HG03575 (cell line): ENCODE data around the gene LRMDA.

Experiments used
- ATAC-seq: cut with Tn5 transposase; IDR thresholded peaks from one replicate; pipeline ENCODE4 v1.9.1; 2021; ENCODE audit not compliant: unreplicated experiment, insufficient number of reproducible peaks, low FRiP score; ENCODE audit errors: extremely low read depth

The LRMDA gene

GRCh38 chr10:76317078-76317477 lies 885.7 kb downstream of the LRMDA start:
- ATAC-seq: no peak

GRCh38 chr10:76318211-76318610 lies 886.8 kb downstream of the LRMDA start:
- no peak for ATAC-seq

GRCh38 chr10:76319661-76320060 lies 888.2 kb downstream of the LRMDA start:
- no peak for ATAC-seq

- ATAC-seq: no peak
These were observed 892.9 kb downstream of the LRMDA start for GRCh38 chr10:76324283-76324682.

- ATAC-seq: no peak
These were observed 896.0 kb downstream of the LRMDA start for GRCh38 chr10:76327441-76327840.

DNA sequence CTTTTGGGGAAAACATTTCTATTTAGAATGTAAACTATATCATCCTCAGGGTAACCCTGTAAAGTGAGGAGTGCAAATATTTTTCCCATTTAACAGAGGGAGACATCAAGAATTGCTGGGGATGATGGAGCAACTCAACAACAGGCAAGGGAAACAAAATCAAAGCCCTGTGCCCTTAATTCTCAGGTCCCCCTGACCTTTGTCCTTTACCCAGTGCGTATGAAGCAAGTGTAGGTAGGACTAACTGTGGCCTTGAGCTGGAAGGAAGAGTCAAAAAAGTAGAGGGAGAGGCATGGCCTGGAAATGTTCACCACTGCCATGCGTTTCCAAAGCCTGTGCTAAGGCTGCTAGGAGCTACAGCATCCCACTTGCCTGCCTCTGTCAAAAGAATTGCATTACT lies 896.9 kb downstream of the LRMDA start:
- no peak for ATAC-seq

DNA sequence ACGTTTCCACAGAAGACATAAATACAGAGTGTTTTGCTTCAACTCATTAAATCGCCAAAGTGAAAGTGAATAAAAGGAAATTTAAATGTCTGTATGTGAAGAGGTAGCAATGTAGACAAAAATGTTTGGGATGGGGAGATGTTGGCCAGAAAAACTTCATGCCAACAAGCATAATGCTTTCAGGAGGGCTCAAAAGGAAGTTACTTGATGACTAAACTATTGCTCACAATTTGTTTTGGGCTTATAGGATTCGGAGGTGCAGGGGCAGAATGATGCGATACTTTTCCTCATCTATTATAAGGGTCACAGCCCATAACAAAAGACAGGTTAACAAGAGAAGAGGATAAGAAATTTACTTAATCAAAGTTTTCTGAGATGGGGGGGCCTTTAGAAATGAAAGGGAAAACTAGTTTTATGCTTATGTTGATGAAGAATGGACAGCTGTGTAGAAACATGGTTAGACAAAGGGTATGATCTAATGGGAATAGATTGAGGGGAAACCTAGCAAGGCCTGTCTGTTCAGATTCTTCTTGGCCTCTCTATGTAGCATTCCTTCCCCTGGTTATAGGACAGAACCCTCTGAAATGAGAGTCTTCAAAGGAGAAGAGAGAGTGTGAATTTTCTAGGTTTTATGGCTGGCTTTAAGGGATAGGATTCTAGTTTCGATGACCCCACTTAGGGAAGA lies 898.6 kb downstream of the LRMDA start:
- ATAC-seq: no peak

- ATAC-seq: no peak
These were observed 900.3 kb downstream of the LRMDA start for GRCh38 chr10:76331742-76332141.

DNA sequence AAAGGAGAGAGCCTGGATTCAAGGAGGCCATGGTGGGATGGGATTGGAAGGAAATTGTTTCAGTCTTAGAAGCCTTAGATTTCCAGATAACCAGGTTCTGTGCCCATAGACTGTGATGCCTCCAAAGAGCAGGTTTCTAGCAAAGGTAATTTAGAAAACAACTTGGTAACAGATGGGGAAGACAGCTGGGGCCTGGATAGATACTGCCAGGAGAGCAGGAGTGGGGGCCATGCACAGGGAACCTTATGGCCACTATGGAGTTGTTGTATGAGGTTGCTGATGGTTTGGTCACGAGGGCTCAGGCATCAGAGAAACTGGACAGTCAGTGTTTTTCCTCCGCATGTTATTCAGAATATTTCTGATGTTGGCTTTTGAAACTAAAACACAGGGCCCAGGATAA lies 901.9 kb downstream of the LRMDA start:
- ATAC-seq: no peak

DNA sequence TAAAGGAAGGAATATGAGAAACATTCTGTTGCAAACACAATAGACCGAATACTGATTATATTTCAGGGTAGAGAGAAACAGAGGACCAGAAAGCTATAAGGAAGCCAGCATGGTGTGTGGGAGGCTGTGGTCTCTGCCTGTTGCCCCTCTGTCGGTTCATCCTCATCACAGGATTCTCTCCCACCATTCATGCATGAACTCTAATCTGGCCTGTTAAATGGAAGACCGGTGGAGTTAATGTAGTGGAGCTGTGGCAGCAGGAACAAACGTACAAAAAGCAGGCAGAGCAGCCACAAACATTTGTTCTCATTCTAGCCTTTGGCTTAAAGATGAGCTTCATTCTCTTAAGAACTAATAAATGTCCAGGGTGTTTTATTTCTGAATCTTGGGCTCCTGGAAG lies 902.4 kb downstream of the LRMDA start:
- no peak for ATAC-seq

DNA sequence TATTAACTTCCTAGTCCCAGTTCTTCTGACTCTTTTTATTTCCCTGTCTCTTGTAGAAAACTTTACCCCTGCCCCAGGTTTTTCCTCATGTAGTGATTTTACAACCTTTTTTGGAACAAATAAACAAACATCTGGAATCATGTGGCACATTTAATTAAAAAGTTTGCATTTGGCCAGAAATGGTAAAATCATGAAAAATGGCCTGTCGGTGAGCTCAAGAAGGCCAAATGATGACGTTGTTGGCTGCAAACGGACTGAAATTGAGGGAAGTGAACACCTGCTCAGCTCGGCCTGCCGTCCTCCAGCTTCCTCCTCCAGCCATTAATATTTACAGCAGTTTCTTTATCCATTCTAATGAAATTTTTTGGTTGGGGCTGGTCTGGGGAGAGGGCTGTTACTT lies 902.8 kb downstream of the LRMDA start:
- no peak for ATAC-seq

DNA sequence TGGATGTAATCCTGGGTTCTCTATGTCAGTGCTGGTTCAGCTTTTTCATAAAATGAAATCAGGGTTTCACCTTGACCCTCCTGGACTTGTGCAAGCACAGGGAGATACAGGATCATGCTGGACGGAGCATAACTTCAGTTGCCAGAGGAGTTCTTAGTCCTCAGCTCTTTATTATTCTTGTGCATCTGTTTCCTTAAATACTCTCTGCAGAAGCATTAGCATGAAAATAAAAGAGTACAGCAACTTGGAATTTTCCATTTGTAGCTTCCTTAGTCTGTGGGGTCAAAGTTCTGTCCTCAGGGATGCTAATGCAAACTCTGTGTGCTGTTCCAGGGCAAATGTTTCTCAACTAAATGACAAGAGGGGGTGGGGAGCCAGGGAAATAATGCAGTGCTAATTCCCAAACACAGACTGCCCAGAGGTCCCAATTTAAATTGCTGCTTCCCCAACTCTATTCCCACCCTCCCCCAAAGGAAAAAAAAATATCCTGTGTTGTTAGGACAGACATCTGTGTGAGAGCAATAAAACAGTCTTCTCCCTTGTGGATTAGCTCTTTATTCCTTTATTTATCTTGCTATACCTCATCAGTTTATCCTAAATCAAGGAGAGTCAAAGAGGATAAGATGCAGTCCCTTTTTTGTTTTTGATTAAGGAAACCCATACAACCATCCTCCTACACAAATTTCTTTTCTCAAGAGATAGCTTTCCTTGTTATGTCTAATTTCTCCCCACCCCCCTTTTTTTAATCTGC lies 905.0 kb downstream of the LRMDA start:
- no peak for ATAC-seq

GRCh38 chr10:76337641-76338040 lies 906.2 kb downstream of the LRMDA start:
- no peak for ATAC-seq

- no peak for ATAC-seq
These were observed 906.8 kb downstream of the LRMDA start for GRCh38 chr10:76338187-76338586.

DNA sequence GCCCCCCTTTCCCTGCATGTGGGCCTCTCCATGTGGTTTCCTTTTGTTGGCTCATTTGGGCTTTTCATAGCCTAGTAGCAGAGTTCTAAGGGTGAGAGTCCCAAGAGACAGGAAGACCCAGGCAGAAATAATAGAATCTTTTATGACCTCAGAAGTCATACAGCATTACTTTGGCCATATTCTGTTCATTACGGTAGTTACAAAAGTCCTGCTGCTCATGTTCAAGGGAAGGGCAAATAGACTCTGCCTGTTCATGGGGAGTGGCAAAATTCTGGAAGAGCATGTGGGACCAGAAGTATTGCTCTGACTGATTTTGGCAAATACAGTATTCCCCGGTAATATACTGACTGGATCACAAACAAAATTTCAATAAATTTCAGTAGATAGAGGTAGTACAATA lies 910.3 kb downstream of the LRMDA start:
- no peak for ATAC-seq

DNA sequence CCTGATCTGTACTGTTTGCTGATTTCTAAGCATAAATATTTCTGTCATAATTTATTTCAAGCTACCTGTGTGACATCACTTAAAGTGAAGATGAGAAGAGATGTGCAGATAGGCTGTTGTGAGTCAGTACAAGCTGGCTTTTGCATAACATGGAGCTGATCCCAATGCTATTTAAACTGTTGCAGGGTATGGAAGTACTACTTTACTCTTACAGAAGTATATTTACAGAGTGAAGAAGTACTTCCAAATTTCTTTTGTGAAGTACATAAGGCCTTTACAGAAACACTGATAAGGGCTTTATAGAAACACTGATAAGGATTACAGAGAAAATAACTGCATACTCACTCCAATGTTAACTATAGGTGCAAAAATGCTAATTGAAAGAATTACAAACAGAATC lies 911.6 kb downstream of the LRMDA start:
- no peak for ATAC-seq

GRCh38 chr10:76347832-76348231 lies 916.4 kb downstream of the LRMDA start:
- no peak for ATAC-seq

GRCh38 chr10:76350583-76350982 lies 919.2 kb downstream of the LRMDA start:
- no peak for ATAC-seq

DNA sequence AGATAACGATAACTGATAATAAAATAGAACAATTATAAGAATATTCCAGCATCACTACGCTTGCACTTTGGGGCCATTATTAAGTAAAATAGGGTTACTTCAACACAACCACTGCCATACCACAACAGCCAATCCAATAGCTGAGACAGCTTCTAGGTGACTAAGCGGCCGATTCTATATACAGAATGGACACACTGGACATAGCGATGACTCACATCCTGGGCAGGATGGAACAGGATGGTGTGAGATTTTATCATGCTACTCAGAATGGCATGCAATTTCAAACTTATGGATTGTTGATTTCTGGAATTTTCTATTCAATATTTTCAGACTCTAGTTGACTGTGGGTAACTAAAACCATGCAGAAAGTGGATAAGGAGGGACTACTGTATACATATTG lies 920.9 kb downstream of the LRMDA start:
- ATAC-seq: no peak

GRCh38 chr10:76353237-76353851 lies 921.9 kb downstream of the LRMDA start:
- no peak for ATAC-seq
